HepG2 (cell line): ENCODE measurements around the gene ACAP2. TPM values are rescaled to one million over a fixed set of nuclear protein-coding genes. Genes with fewer than 3 reads are reported as not detected.

Experiments used
- ATAC-seq: fragments of 200-7000 bp; cut with Tn5 transposase; 3 replicates; pipeline ENCODE4 v1.9.1; 2020; ENCODE audit warnings: mild to moderate bottlenecking, moderate library complexity
- BruUV-seq: library from RNA; stranded (reverse); fragments of 400-500 nt; replicated peaks from 2 replicates; lab custom pipeline; 2021; lab: Mats Ljungman, UMichigan
- CTCF ChIA-PET: fragments of 300-600 bp; formaldehyde crosslinking; extraction: SDS; loops from one replicate; lab custom pipeline; 2021; ENCODE audit warnings: low total read pairs, inconsistent platforms, low intra/inter-chr PET ratio; lab: Yijun Ruan, JAX
- POLR2A ChIA-PET: fragments of 350-600 bp; sonication (Branson Sonifier 250); formaldehyde crosslinking; loops from one replicate; lab custom pipeline; 2020; ENCODE audit warnings: antibody characterized with exemption, inconsistent platforms; lab: Yijun Ruan, JAX
- DNase-seq: peaks from one replicate; pipeline ENCODE4 v3.0.0-alpha.2; 2015; ENCODE audit warnings: low spot score
- FAIRE-seq: peaks from 3 replicates; lab custom pipeline; 2011; peaks lifted over from hg19 to GRCh38; lab: Jason Lieb, UNC
- H2AFZ ChIP-seq: one replicate; pipeline ENCODE4 v1.6.1; 2011; ENCODE audit warnings: low read length, inconsistent platforms
- H3K27ac ChIP-seq: fragments of 300-600 bp; 3 replicates; pipeline ENCODE4 v1.8.0; 2011; ENCODE audit warnings: mixed run types, mild to moderate bottlenecking, mixed read lengths, low read length, inconsistent platforms; ENCODE audit not compliant: insufficient read depth; ENCODE audit errors: extremely low read length
- H3K27me3 ChIP-seq, 2 experiments: fragments of 200-600 bp in 1 of 2; 2 replicates in 1 of 2; 3 replicates in 1 of 2; pipeline versions ENCODE4 v1.6.0 to v1.8.0; 2011; ENCODE audit warnings: low read length in 2 of 2, mild to moderate bottlenecking in 2 of 2, moderate library complexity in 2 of 2, inconsistent platforms in 1 of 2; ENCODE audit not compliant: insufficient read depth in 2 of 2, control insufficient read depth in 1 of 2
- H3K36me3 ChIP-seq, 2 experiments: fragments of 200-600 bp in 1 of 2; replicated peaks in 1 of 2; 2 replicates in 1 of 2; 3 replicates in 1 of 2; pipeline versions ENCODE4 v1.5.1 to v1.8.0; 2011; ENCODE audit warnings: low read length in 2 of 2, inconsistent platforms in 1 of 2; ENCODE audit not compliant: insufficient read depth in 2 of 2, control insufficient read depth in 1 of 2
- H3K4me1 ChIP-seq: 2 replicates; pipeline ENCODE4 v1.5.1; 2012; ENCODE audit warnings: low read length, inconsistent platforms; ENCODE audit not compliant: insufficient read depth
- H3K4me2 ChIP-seq: 2 replicates; pipeline ENCODE4 v1.6.0; 2011; ENCODE audit warnings: low read depth, low read length, inconsistent platforms
- H3K4me3 ChIP-seq, 3 experiments: fragments of 200-600 bp in 1 of 3; sonication (generic), shearing (Covaris generic) in 1 of 3; replicated peaks in 1 of 3; 2 replicates each; pipeline ENCODE4 v1.5.1; 2011 to 2016; ENCODE audit warnings: low read length in 3 of 3, inconsistent platforms in 2 of 3, low read depth in 2 of 3, mild to moderate bottlenecking in 2 of 3, control low read depth in 1 of 3, mixed read lengths in 1 of 3; ENCODE audit not compliant: insufficient read depth in 1 of 3
- H3K79me2 ChIP-seq: one replicate; pipeline ENCODE4 v1.6.1; 2011; ENCODE audit warnings: low read length, inconsistent platforms; ENCODE audit not compliant: insufficient read depth
- H3K9ac ChIP-seq: 2 replicates; pipeline ENCODE4 v1.6.0; 2011; ENCODE audit warnings: mild to moderate bottlenecking, low read depth, low read length, inconsistent platforms; ENCODE audit not compliant: insufficient read depth
- H3K9me3 ChIP-seq: 2 replicates; pipeline ENCODE4 v1.5.1; 2012; ENCODE audit warnings: mild to moderate bottlenecking, low read length
- H4K20me1 ChIP-seq: 2 replicates; pipeline ENCODE4 v1.6.0; 2011; ENCODE audit warnings: inconsistent platforms, mild to moderate bottlenecking, low read length, moderate library complexity; ENCODE audit not compliant: insufficient read depth
- ADNP ChIP-seq: sonication (generic); formaldehyde crosslinking; IDR thresholded peaks from 2 replicates; pipeline ENCODE4 v1.4.0; 2020; ENCODE audit warnings: missing genetic modification reagents
- NFKBIZ ChIP-seq: IDR thresholded peaks from 2 replicates; pipeline ENCODE4 v1.6.1; 2018; ENCODE audit warnings: missing genetic modification reagents, missing compliant biosample characterization
- ZNF17 ChIP-seq: sonication (generic); formaldehyde crosslinking; IDR thresholded peaks from 2 replicates; pipeline ENCODE4 v1.5.0; 2020; ENCODE audit warnings: mild to moderate bottlenecking, missing genetic modification reagents
- ZNF354B ChIP-seq: sonication (generic); formaldehyde crosslinking; IDR thresholded peaks from 2 replicates; pipeline ENCODE4 v1.8.0; 2022; ENCODE audit warnings: mild to moderate bottlenecking, missing genetic modification reagents
- ZSCAN30 ChIP-seq: sonication (generic); formaldehyde crosslinking; IDR thresholded peaks from 2 replicates; pipeline ENCODE4 v1.5.0; 2020; ENCODE audit warnings: mild to moderate bottlenecking, missing genetic modification reagents
- WGBS: methylation state at CpG from one replicate; pipeline ENCODE4 v1.1.6; 2017; ENCODE audit warnings: low lambda C conversion rate; 5-methylcytosine and 5-hydroxymethylcytosine counted together
- in situ Hi-C: cut with HindIII; loops from 2 replicates; pipeline ENCODE4 v1.10.0; 2017; ENCODE audit warnings: low pct_unique_long_range_greater_than_20kb; ENCODE audit not compliant: extremely low pct_ligation_motif_present
- intact Hi-C: fragments of 100-400 bp; cut with micrococcal nuclease; formaldehyde crosslinking; loops from one replicate; pipeline ENCODE4 v1.10.0; 2022; ENCODE audit not compliant: unreplicated experiment
- polyA plus RNA-seq, 8 experiments: library from polyadenylated mRNA; depleted of rRNA in 3 of 8; stranded (reverse) in 7 of 8; unstranded in 1 of 8; fragments of >200 nt; fragmentation: Illumina TruSeq in 4 of 8; extraction: Trizol in 4 of 8; gene quantifications; 2 replicates each; pipeline versions ENCODE4 v1.2.1 to v1.2.3, GENCODE V29; 2011 to 2016; ENCODE audit warnings: low read depth in 4 of 8, missing spikeins in 1 of 8, mixed read lengths in 1 of 8; ENCODE audit not compliant: insufficient read depth in 1 of 8
- total RNA-seq, 5 experiments: library from RNA; depleted of rRNA; stranded (reverse); fragments of >200 nt; fragmentation: Illumina TruSeq; extraction: Trizol; gene quantifications; 2 replicates each; pipeline ENCODE4 v1.2.3, GENCODE V29; 2016; ENCODE audit warnings: low read depth in 1 of 5
- TF ChIP-seq, protein P1 (sequence below): sonication (generic); formaldehyde crosslinking; conservative IDR thresholded peaks from 2 replicates; pipeline ENCODE4 v1.8.0; 2022; ENCODE audit warnings: low read depth, missing genetic modification reagents
- TF ChIP-seq, protein P2 (sequence below): sonication (generic); formaldehyde crosslinking; conservative IDR thresholded peaks from 2 replicates; pipeline ENCODE4 v1.4.0; 2020; ENCODE audit warnings: missing genetic modification reagents
- TF ChIP-seq, protein P3 (sequence below): sonication (generic); formaldehyde crosslinking; IDR thresholded peaks from 2 replicates; pipeline ENCODE4 v1.4.0; 2020; ENCODE audit warnings: low read depth, mild to moderate bottlenecking, missing genetic modification reagents
- TF ChIP-seq, protein P4 (sequence below): sonication (generic); formaldehyde crosslinking; IDR thresholded peaks from 2 replicates; pipeline ENCODE4 v1.5.0; 2020; ENCODE audit warnings: mild to moderate bottlenecking, missing genetic modification reagents

Gene ACAP2
- total and polyA plus RNA-seq, 2 of the 13 experiments (the other 11 are each of a cell fraction or from before 2014, with no cell fraction given) = 7.3 to 23.9 TPM

DNA sequence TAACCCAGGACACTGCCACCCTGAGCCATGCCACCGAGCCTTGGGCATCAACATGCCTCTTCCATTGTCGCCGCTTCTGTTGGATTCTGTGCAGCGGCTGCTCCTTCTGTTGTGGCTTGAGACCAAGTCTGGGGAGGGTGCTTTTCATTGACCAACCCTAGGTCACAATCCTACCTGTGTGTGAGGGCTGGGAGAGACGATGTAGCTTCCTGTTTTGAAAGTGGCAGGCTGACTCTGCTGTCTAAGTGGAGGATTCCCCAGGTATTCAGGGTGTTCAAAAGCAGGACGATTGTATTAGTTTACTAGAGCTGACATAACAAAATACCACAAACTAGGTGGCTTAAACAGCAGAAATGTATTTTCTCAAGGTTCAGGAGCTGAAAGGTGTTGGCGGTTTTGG is 13.0 kb upstream of the ACAP2 start:
- ChIA-PET CTCF (no interaction called here), POLR2A (no interaction called here)
- no TSS peak for BruUV-seq
- H3K36me3 ChIP-seq = no peaks in the 10 kb centered on the region
- intact Hi-C loops = no loop called here
- TF ChIP-seq, protein P1, sequence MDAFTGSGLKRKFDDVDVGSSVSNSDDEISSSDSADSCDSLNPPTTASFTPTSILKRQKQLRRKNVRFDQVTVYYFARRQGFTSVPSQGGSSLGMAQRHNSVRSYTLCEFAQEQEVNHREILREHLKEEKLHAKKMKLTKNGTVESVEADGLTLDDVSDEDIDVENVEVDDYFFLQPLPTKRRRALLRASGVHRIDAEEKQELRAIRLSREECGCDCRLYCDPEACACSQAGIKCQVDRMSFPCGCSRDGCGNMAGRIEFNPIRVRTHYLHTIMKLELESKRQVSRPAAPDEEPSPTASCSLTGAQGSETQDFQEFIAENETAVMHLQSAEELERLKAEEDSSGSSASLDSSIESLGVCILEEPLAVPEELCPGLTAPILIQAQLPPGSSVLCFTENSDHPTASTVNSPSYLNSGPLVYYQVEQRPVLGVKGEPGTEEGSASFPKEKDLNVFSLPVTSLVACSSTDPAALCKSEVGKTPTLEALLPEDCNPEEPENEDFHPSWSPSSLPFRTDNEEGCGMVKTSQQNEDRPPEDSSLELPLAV = no peak
- TF ChIP-seq, protein P2, sequence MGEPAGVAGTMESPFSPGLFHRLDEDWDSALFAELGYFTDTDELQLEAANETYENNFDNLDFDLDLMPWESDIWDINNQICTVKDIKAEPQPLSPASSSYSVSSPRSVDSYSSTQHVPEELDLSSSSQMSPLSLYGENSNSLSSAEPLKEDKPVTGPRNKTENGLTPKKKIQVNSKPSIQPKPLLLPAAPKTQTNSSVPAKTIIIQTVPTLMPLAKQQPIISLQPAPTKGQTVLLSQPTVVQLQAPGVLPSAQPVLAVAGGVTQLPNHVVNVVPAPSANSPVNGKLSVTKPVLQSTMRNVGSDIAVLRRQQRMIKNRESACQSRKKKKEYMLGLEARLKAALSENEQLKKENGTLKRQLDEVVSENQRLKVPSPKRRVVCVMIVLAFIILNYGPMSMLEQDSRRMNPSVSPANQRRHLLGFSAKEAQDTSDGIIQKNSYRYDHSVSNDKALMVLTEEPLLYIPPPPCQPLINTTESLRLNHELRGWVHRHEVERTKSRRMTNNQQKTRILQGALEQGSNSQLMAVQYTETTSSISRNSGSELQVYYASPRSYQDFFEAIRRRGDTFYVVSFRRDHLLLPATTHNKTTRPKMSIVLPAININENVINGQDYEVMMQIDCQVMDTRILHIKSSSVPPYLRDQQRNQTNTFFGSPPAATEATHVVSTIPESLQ (CRISPR knock-in tag) = no peak
- TF ChIP-seq NFKBIZ (no peak), ZSCAN30 (CRISPR knock-in tag) (no peak), ZNF354B (CRISPR knock-in tag) (no peak), ZNF17 (no peak), ADNP (CRISPR knock-in tag) (no peak)
- TF ChIP-seq, protein P3, sequence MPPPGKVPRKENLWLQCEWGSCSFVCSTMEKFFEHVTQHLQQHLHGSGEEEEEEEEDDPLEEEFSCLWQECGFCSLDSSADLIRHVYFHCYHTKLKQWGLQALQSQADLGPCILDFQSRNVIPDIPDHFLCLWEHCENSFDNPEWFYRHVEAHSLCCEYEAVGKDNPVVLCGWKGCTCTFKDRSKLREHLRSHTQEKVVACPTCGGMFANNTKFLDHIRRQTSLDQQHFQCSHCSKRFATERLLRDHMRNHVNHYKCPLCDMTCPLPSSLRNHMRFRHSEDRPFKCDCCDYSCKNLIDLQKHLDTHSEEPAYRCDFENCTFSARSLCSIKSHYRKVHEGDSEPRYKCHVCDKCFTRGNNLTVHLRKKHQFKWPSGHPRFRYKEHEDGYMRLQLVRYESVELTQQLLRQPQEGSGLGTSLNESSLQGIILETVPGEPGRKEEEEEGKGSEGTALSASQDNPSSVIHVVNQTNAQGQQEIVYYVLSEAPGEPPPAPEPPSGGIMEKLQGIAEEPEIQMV (CRISPR knock-in tag) = no peak
- TF ChIP-seq, protein P4, sequence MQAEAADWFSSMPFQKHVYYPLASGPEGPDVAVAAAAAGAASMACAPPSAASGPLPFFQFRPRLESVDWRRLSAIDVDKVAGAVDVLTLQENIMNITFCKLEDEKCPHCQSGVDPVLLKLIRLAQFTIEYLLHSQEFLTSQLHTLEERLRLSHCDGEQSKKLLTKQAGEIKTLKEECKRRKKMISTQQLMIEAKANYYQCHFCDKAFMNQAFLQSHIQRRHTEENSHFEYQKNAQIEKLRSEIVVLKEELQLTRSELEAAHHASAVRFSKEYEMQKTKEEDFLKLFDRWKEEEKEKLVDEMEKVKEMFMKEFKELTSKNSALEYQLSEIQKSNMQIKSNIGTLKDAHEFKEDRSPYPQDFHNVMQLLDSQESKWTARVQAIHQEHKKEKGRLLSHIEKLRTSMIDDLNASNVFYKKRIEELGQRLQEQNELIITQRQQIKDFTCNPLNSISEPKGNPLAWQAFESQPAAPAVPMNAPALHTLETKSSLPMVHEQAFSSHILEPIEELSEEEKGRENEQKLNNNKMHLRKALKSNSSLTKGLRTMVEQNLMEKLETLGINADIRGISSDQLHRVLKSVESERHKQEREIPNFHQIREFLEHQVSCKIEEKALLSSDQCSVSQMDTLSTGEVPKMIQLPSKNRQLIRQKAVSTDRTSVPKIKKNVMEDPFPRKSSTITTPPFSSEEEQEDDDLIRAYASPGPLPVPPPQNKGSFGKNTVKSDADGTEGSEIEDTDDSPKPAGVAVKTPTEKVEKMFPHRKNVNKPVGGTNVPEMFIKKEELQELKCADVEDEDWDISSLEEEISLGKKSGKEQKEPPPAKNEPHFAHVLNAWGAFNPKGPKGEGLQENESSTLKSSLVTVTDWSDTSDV (CRISPR knock-in tag) = no peak
- 74% methylated on average over 7 of the region's 7 CpGs for WGBS
- in situ Hi-C loops = no loop called here
- no peak overlapping the region for H2AFZ ChIP-seq
- no peaks in the 10 kb centered on the region for H3K9me3 ChIP-seq
- FAIRE-seq (no peak), ATAC-seq (no peak), DNase-seq (no peak)
- H3K27ac ChIP-seq = no peak overlapping the region
- no peak overlapping the region for H3K4me2 ChIP-seq
- peaks cover 17% of the 10 kb centered on the region for H3K4me1 ChIP-seq
- H3K4me3 ChIP-seq = no peak overlapping the region
- H3K9ac ChIP-seq = no peak overlapping the region
- no peaks in the 10 kb centered on the region for H4K20me1 ChIP-seq
- H3K27me3 ChIP-seq = no peaks in the 10 kb centered on the region; a peak in 1 of 5 replicates
- H3K79me2 ChIP-seq = no peaks in the 10 kb centered on the region
